ENCODE data around the gene HOXC6.

- TF ChIP-seq REST (tag by site-specific recombination; IDR thresholded peaks at IDR 0.05) = 0 out of 2 replicates have a peak, but pooled peaks have one; percentile 24
- TF ChIP-seq ZNF155 (tag by site-specific recombination; IDR thresholded peaks at IDR 0.05) = no peak
- TF ChIP-seq ZNF10 (tag by site-specific recombination; IDR thresholded peaks at IDR 0.05) = no peak
- TF ChIP-seq ZNF610 (tag by site-specific recombination; IDR thresholded peaks at IDR 0.05; ENCODE audit: borderline replicate concordance) = no peak
- no peak for TF ChIP-seq MEIS1 (CRISPR knock-in tag; IDR thresholded peaks at IDR 0.05; ENCODE audit: borderline replicate concordance)
- no peak for TF ChIP-seq ZNF670 (tag by site-specific recombination; IDR thresholded peaks at IDR 0.05; ENCODE audit: low read depth)
- TF ChIP-seq ZNF830 (tag by site-specific recombination; IDR thresholded peaks at IDR 0.05; ENCODE audit: low read depth) = no peak
- TF ChIP-seq ZBTB49 (tag by site-specific recombination; IDR thresholded peaks at IDR 0.05; ENCODE audit: low read depth) = no peak
- TF ChIP-seq CTCF (tag by site-specific recombination; IDR thresholded peaks at IDR 0.05) = no peak
- TF ChIP-seq, protein P1, sequence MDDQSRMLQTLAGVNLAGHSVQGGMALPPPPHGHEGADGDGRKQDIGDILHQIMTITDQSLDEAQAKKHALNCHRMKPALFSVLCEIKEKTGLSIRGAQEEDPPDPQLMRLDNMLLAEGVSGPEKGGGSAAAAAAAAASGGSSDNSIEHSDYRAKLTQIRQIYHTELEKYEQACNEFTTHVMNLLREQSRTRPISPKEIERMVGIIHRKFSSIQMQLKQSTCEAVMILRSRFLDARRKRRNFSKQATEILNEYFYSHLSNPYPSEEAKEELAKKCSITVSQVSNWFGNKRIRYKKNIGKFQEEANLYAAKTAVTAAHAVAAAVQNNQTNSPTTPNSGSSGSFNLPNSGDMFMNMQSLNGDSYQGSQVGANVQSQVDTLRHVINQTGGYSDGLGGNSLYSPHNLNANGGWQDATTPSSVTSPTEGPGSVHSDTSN (CRISPR knock-in tag; IDR thresholded peaks at IDR 0.05) = 0 out of 2 replicates have a peak, but pooled peaks have one; percentile 25
These were observed 18.8 kb upstream of the HOXC6 start for GRCh38 chr12:54009171-54010052.
